Activated CD4-positive, CD25-positive, alpha-beta regulatory T cell treated with anti-CD3 and anti-CD28 coated beads, Interleukin-2, amount 50 U/mL, for 24 hours (primary cell): ENCODE results near the gene SLC35F6.
"Not testable (repeated sequence)": the region's sequence is repeated elsewhere in the genome, so short reads cannot be mapped to it uniquely, and the experiment has no call there.

Source experiments
- ATAC-seq, 2 donors: fragments of 150-1000 bp; cut with Tn5 transposase; one replicate each; pipeline ENCODE4 v1.10.0; 2021; ENCODE audit warnings: mild to moderate bottlenecking in 1 of 2, moderate library complexity in 1 of 2

The SLC35F6 gene

GRCh38 chr2:26731714-26732113 is 32.4 kb upstream of the SLC35F6 start:
- no peak for ATAC-seq

- no peak for ATAC-seq
Observed at GRCh38 chr2:26732446-26732845, 31.6 kb upstream of the SLC35F6 start.

GRCh38 chr2:26733413-26733812 is 30.7 kb upstream of the SLC35F6 start:
- ATAC-seq = no peak

- no peak for ATAC-seq
Observed at GRCh38 chr2:26735097-26735496, 29.0 kb upstream of the SLC35F6 start.

- no peak for ATAC-seq
Observed at GRCh38 chr2:26735883-26736588, 28.0 kb upstream of the SLC35F6 start.

- ATAC-seq = no peak
Observed at GRCh38 chr2:26737221-26737620, 26.9 kb upstream of the SLC35F6 start.

- no peak for ATAC-seq
Observed at GRCh38 chr2:26738481-26738880, 25.6 kb upstream of the SLC35F6 start.

- ATAC-seq = no peak
Observed at GRCh38 chr2:26739514-26739913, 24.6 kb upstream of the SLC35F6 start.

- ATAC-seq = no peak
Observed at GRCh38 chr2:26740346-26740745, 23.7 kb upstream of the SLC35F6 start.

GRCh38 chr2:26740890-26741302 is 23.2 kb upstream of the SLC35F6 start:
- peak; percentile 46 to 53 for ATAC-seq

- no peak for ATAC-seq
Observed at GRCh38 chr2:26742048-26742770, 21.9 kb upstream of the SLC35F6 start.

GRCh38 chr2:26743852-26744251 is 20.2 kb upstream of the SLC35F6 start:
- ATAC-seq = no peak

GRCh38 chr2:26744953-26745352 is 19.1 kb upstream of the SLC35F6 start:
- ATAC-seq = no peak

- peak; percentile 70 to 73 for ATAC-seq
Observed at GRCh38 chr2:26745609-26746327, 18.3 kb upstream of the SLC35F6 start.

GRCh38 chr2:26746934-26747333 is 17.1 kb upstream of the SLC35F6 start:
- ATAC-seq = no peak

- ATAC-seq = not testable (repeated sequence)
Observed at GRCh38 chr2:26749787-26750420, 14.2 kb upstream of the SLC35F6 start.

- ATAC-seq = not testable (repeated sequence)
Observed at GRCh38 chr2:26750467-26750866, 13.6 kb upstream of the SLC35F6 start.

- no peak for ATAC-seq
Observed at GRCh38 chr2:26752656-26753055, 11.4 kb upstream of the SLC35F6 start.

- no peak for ATAC-seq
Observed at GRCh38 chr2:26754539-26754938, 9.5 kb upstream of the SLC35F6 start.

GRCh38 chr2:26754972-26755670 is 9.0 kb upstream of the SLC35F6 start:
- ATAC-seq = no peak

- no peak for ATAC-seq
Observed at GRCh38 chr2:26756337-26756736, 7.7 kb upstream of the SLC35F6 start.
